DMS153 treated with DMSO at 0.1 percent for 48 hours (cell line): ENCODE results near the gene ERGIC1.

Source experiments
- DNase-seq: peaks from one replicate; lab custom pipeline; 2025; ENCODE audit not compliant: unreplicated experiment; lab: John Stamatoyannopoulos, UW

Gene ERGIC1

DNA sequence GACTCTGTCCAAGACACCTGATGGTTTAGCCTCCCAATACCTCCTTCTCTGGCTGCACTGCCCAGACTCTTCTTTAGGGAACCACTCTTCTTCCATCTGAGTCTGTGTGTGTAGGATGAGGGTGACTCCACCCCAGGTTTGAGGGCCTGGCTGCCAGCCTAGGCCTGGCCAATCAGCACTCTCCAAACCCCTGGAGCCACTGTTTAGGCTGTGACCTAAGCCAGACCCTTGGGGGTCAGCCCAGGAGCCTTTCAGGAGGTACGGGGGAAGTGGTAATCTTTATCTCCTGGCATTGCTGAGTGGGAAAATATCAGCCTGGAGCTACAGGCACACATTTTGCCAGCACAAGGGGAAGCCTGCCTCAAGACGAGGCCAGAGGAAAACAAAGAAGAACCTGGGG is 6.2 kb upstream of the ERGIC1 start:
- no peak for DNase-seq

DNA sequence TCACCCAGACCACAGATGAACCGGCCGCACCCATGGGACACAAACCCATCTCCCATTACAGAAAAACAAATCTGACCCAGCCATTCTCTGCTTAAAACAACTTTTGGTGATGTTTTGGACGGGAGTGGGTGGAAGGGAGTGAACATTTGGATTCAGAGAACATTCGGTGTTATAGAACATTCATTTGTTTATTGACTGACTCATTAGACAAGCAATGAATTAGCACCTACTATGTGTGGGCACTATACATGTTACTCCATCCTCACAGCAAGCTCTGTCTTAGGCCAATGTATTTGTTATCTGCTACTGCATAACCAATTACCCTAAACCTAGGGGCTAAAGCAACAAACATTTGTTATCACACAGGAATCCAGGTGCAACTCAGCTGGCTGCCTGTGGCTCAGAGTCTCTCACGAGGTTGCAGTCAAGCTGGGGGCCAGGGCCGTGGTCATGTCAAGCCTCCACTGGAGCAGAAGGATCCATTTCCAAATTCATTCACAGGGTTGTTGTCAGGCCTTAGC is 5.1 kb upstream of the ERGIC1 start:
- no peak for DNase-seq

DNA sequence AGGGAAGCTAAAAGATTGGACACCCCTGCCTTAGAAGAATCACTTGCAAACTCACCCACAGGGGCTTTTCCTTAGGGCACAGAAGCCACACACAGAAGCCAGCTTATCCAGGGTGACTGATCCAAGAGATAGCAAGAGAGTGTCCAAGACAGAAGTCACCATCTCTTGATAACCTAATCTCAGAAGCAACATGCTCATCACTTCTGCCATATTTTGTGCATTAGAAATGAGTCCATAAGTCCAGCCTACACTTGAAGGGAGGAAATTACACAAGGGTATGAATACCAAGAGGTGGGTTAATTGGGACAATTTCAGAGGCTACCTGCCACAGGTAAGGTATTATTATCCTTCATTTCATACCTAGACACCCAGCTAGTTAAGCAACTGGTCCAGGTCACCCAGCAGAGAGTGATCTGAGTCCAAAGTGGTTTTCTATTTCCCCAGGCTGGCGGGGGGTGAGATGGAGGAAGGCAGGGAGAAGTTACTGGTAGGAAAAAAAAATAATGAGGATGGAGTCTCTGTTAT is 3.7 kb upstream of the ERGIC1 start:
- DNase-seq, result no peak

DNA sequence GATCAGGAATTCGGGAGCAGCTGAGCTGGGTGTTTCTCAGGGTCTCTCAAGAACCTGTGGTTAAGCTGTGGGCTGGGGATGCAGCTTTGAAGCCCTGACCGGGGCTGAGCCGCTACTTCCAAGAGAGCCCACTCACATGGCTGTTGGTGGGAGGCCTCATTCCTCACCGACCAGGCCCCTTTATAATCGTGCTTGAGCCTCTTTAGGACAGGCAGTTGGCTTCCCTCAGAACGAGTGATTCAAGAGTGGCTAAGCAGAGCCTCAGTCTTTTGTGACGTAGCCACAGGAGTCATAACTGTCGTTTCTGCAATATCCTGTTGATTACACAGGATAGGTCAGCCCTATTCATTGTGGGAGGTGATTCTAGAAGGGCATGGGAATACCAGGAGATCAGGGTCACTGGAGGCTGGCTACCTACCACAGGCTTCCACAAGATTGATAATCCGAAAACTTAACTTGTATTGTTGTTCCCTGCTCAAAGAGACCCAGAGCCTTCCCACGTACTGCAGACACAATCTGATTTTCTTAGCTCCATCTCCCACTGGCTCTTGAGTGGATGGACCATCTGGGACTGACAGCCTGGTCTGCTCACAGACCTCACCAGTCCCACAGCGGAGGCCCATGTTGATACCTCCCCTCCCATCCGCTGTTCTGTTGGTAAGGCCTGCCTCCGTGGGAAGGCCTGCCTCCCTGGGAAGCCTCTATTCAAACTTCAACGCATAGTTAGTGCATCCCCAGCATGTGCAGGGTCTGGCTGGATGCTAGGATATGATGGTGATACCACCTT is 3.0 kb upstream of the ERGIC1 start:
- no peak for DNase-seq

DNA sequence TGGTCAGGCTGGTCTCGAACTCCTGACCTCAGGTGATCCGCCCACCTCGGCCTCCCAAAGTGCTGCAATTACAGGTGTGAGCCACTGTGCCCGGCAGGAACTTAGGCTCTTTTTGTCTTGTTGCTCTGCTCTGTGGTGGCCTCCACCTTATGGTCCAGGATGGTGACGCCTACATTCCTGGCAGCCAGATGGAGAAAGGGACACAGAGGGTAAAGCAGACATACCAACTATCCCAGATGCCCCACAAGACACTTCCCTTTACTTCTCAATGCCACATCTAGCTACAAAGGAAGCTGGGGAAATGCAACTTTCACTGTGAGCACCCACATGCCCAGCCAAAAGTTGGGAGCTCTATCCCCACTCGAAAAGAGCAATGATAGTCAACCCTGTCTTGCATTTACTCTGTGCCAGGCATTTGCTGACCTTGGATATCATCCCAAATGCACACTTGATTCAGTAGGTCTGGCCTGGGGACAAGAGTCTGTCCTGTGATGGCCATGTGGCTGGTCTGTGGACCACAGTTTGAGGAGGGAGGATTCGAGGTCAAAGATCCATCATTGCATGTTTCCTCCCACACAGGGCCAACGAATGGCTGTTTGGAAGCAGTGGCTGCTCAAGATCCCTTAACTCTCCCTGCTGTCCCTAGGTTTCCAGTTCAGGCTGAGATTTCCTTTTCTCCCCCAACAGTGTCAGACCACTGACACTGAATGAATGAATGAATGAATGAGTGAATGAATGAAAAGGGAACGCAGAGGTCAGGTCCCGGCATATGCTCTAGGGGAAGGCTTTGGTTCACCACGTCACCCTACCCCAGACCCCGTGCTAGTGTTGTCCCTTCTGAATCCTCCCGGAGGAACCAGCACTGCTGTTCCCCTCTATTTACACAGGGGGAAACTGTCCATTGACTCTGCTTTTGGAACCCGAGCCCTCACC is 1.4 kb upstream of the ERGIC1 start:
- no peak for DNase-seq

DNA sequence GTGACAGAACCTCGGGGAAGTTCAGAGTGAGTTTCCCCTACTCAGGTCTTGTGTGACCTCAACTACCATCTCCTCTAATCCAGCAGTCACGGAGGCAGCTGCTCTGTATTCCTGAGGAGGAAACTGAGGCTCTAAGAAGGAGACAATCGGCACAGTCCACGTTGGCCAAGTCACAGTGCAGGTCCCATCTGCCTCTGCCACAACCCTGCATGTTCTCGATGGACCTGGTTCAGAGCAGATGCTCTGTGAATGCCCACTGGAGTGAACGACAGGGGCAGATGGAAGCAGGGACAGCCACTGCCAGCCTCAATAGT is 722 bp upstream of the ERGIC1 start:
- no peak for DNase-seq

DNA sequence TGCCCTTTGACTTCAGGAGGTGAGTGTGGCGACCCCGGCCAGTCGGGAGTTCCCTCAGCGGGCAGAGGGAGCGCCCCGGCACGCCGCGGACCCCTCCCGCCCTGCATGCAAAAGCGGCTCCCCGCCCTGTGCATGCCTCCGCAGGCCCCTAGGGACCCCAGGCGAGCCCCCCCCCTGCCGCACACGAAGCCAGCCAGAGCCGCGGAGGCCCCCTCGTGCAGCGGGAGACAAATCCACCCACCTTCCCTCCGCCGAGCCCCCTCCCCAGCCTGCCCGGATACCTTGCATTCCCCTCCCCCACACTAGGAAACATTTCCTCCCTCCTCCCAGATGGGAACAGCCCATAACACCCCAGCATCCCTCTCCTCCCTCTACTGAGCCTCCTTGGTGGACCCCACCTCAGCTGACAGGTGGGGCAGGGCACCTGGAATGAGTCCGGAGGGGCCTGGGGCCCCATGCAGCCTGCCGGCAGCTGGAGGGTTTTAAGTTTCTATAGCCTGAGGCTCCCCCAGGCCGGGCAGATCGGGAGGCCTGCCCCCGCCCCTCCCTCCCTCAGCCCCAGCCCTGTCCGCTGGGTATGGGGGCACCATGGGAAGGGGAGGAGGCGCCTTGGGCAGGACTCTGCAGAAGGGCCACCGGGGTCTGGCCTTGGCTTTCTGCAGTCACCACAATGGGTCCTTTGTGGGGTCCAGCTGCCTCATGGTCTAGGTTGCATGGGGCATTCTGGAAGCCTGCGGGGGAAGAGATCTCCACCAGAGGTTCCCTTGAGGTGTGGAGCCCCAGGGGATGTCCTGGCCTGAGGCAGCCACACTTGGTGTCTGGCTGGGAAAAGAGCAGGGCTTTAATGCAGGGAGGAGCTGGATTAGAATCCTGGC is 601 bp downstream of the ERGIC1 start:
- DNase-seq, result no peak

DNA sequence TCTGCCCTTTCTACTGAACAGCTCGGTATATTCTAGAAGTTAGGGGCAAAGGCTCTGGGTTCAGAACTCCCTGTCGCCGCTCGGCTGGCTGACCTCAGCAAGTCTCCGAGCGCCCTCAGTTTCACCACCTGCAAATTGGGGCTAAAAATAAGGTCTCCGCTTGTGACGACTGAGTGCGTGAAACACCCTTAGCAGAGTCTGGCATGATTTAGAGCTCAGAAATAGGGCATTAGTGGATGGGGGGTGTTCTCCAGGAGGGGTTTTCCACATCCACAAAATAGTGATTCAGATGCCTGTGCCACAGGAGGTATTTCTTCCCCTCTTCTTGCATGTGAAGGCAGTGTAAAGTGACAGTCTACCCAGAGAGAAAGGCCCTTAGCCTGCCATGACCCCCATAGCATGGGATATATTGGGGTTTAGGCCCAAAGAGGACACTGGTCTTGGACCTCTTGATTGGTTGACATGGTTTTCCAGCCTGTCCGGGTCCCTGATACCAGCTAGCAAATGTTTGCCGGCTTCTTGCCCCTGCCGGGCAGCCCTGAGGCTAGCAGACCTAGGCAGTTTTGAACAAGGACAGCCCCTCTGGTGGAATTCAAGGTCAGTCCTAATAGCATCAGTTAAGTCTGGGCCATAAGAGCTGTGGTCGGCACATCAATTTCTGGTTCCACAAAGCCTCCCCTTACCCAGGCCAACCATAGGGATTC is 1.4 kb downstream of the ERGIC1 start:
- no peak for DNase-seq

DNA sequence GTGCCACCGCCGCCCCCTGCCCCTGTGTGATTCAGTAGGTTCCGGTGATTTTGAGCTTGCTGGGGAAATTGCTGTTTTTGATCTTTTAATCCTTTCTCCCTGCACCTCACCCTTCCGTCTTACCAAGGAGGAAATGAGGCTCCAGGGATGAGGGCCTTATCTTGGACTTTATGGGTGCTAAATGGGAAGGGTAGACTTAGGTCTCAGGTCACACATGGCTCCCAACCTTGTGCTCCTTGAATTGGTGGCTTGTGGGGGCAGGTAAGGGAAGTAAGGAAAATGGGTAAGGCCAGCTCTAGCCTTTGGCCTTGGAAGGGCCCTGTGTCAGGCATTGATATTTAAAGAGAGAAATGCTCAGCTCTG is 1.9 kb downstream of the ERGIC1 start:
- DNase-seq, result no peak

DNA sequence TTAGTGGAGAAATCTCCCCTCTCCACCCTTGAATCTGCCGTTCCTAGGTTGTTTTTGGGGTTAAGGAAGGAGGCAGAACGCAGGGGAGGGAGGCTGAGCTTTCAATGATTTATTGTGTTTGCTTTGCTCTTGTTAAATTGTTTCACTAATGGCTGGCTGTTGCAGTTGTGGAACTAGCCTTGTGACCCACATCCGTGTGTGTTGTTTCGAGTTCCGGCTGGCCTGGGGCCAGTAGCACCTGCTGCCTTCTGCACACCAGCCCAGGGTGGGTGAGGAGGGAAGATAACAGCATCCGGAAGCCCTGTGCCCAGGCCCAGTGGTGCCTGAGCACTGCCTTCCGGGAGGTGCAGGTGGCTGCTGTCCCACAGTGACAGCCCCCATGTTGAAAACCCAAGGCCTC is 3.6 kb downstream of the ERGIC1 start:
- DNase-seq, result peak; percentile 66

DNA sequence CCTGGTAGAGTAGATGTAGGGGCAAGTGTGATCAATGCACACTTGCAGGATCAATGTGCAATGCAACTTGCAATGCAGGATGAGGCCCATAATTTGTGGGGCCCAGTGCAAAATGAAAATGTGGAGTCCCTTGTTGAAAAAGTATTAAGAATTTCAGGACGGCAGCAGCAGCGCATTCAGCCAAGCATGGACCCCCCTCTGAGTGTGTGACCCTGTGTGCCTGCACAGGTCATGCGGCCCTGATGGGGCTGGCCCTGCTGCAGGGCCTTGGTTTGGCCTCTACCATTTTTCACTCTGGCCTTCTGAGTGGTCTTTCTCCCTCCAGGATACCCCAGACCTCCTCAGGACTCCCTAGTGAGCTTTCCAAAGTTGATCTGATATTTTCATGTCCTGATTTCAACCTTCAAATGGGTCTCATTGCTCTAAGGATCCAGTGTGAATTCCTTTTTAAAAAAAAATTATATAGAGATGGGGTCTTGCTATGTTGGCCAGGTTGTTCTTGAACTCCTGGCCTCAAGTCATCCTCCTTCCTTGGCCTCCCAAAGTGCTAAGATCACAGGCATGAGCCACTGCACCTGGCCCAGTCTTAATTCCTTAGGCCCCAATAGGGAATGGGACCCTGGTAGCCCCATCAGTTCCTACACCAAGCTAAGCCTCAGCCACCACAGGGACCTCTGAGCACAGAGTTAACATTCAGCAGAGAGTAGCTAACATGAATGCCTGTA is 4.3 kb downstream of the ERGIC1 start:
- DNase-seq, result no peak

DNA sequence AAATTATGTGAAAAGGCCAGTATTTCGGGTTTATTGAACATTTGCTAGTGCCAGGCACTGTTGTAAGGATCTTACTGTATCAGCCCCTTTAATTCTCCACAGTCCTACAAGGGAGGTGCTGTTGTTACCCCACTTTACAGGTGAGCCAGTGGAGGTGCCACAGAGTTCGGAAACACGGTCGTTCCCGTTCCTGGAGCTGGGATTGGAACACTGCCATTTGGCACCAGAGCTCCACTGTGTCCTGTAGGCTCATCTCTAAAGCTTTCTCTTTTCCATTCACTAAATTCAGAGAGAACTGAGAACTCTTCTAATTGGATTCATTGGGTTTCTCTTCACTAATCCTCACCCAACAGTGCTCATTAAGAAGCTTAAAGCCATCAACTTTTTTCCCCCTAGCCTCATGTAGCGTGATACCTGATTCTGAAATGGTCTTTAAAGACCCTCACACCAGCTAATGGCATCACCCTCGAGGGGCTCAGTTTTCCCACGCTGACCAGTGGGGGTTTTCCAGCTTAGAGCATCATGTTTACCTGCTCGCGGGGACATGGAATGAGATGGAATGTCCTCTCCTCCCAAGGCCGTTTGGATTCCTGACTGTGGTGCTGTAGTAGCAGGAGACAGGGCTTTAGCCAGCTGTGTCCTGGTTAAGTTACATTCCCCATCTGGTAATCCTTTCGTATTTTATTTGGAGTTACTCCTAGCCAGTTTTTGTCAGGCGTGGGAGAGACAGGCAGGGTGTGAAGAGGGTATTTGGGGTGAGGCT is 5.8 kb downstream of the ERGIC1 start:
- no peak for DNase-seq

DNA sequence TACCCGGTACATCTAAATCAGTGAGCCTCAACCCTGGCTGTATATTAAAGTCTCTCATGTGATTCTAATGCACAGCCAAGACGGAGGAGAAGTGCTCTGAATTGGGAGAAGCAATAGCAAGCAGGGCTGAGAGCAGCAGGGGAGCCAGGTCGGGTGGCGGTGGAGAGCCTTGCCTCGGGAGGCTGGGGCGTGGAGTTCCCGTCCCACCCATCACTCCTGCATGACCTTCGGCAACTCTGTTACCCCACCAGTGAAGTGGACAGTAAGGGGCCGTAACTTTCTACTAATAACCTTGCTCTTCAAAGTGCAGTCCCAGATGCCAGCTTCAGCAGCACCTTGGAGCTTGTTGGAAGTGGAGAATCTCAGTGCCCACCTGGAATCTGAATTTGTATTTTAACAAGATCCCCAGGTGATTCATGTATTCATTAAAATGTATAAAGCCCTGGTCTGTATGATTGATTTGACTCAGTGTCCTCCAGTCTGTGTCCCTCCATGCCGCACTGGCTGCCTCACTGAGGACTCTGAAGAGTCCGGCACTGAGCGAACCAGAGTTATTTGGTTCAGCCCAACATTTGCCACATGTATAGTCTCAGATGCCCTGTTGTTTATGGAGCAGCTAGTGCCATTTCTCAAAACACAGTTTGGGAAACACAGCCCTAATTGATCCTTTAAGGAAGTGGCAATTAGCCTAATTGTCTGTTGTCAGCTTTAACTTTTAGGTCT is 6.5 kb downstream of the ERGIC1 start:
- DNase-seq, result no peak

DNA sequence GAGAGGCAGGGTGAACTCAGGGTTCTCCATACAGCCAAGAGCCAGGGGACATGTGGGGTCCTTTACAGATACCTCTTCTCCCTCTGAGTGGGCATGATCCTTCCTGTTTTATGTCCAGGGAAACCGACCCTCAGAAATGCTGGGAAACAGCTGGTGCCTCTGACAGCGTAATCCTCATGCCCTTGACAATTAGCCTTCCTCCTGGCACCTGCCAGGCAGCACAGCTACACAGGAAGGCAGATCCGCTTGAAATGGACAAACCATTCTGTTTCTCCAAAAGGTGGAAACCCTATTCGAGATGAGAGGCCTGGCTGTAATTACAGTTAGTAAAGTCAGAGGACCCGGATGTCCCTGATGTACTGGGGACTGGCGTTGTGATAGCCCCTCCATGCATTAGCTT is 7.2 kb downstream of the ERGIC1 start:
- no peak for DNase-seq

DNA sequence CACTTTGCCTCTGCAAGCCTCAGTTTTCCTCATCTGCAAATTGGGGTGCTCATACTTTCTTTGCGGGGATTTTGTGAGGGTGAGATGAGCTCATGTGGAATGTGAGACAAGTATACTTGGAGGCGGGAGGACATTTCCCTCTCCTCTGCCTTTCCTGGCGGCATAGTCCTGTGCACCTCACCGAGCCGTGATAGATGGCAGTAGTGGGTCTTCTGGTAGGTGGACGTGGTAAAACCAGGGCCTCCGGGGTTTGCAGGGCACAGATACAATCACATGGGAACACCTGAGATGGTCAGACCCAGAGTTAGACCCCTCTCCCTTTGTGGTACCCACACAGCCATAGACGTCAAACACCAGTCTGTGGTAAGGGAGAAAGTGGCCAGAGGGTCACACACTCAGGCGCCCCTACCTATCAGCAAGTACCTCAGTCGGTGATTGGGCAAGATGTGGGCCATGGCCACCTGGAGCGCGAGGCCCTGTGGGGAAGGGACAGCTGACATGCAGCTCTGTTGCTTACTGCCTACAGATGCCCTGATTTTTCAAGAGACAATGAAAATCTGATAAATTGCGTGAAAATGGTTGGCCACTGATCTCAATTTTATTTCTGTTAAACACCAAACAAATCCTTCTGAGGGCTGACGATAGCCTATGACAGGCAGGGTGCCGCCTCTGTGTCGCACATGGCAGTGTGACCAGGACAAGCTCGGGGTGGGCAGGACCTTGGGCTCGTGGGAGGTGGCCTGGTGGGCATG is 9.9 kb downstream of the ERGIC1 start:
- no peak for DNase-seq

DNA sequence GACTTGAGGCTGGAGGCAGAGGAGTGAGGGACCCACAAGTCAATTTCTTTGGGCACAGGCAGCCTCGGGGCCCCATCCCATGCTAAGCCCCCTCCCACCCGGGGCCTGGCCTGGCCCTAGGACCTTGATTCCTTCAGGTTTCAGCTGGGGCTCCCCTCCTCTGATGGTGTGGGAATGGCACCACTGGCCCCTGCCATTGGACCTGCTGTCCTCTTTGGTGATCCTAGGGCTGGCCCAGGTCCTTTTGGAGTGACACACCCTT is 10.5 kb downstream of the ERGIC1 start:
- no peak for DNase-seq

DNA sequence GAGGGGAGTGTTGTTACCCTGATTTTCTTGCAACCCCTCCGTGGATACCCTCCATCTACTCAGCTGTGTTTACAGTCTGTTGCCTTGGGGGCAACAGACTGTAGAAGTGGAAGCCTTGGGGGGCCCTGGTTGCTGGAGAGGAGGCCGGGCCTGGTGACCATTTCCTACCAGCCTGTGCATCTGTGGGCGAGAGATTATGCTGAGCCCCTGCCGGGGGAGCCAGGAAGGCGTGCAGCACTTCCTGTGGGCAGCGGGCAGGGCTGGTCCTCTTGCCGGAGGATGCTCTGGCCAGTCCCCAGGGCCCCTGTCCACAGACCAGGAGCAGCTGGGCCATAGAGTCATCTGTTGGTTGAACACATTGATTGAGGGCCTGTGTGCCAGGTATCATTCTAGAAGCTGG is 11.1 kb downstream of the ERGIC1 start:
- no peak for DNase-seq

DNA sequence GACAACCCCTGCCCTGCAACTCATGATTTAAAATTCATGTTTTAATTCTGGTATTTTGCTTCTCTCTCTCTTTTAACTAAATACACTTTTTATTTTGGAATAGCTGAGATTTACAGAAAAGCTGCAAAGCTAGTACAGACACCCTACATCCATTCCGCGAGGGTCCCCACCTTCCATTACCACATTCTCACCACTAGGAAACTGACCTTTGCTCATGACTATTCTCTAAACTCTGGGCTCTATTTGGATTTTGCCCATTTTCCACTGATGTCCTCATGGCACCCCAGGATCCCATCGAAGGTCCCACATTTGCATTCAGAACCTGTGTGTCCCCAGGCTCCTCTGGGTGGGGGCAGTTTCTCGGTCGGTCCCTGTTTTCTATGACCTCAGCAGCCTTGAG is 11.5 kb downstream of the ERGIC1 start:
- no peak for DNase-seq
